Peyer's patch (tissue), 4 donors: ENCODE measurements around the gene FGD3.

Experiments used
- CTCF ChIP-seq, 6 experiments: fragments of 450-650 bp in 4 of 6; fragments of 200-600 bp in 2 of 6; sonication (generic) in 1 of 6; IDR thresholded peaks; one replicate each; pipeline ENCODE4 v1.5.1; 2017 to 2019; ENCODE audit warnings: antibody characterized with exemption in 6 of 6, mild to moderate bottlenecking in 3 of 6, moderate library complexity in 1 of 6
- POLR2A ChIP-seq, 2 donors: fragments of 450-650 bp; IDR thresholded peaks; one replicate each; pipeline ENCODE4 v1.5.1; 2017; ENCODE audit warnings: antibody characterized with exemption in 2 of 2, mild to moderate bottlenecking in 2 of 2, moderate library complexity in 2 of 2

GRCh38 chr9:93022721-93023520 is 75.6 kb downstream of the FGD3 start:
- no peak for TF ChIP-seq CTCF (IDR thresholded peaks at IDR 0.05)
- no peak for TF ChIP-seq POLR2A (IDR thresholded peaks at IDR 0.05)
